OCI-LY1 (cell line): ENCODE measurements around the gene SYNE2.

ENCODE experiments used
- H2AFZ ChIP-seq: fragments of 200-600 bp; sonication (generic), shearing (Covaris generic); 2 replicates; pipeline ENCODE4 v1.6.0; 2014; ENCODE audit warnings: antibody characterized with exemption, mild to moderate bottlenecking, low read length
- H3F3A ChIP-seq: fragments of 200-600 bp; sonication (generic), shearing (Covaris generic); 2 replicates; pipeline ENCODE4 v1.6.0; 2014; ENCODE audit warnings: mild to moderate bottlenecking, antibody characterized with exemption, low read length, moderate library complexity; ENCODE audit not compliant: insufficient read depth
- H3K27ac ChIP-seq: fragments of 200-600 bp; sonication (generic); 2 replicates; pipeline ENCODE4 v1.5.1; 2014; ENCODE audit warnings: low read length, mixed run types, mild to moderate bottlenecking, low read depth; ENCODE audit not compliant: poor library complexity, severe bottlenecking
- H3K27me3 ChIP-seq: fragments of 200-600 bp; sonication (generic); 2 replicates; pipeline ENCODE4 v1.6.0; 2014; ENCODE audit warnings: antibody characterized with exemption, mild to moderate bottlenecking, low read length, moderate library complexity; ENCODE audit not compliant: insufficient read depth
- H3K36me3 ChIP-seq: fragments of 200-600 bp; sonication (generic); 2 replicates; pipeline ENCODE4 v1.6.1; 2014; ENCODE audit warnings: mild to moderate bottlenecking, antibody characterized with exemption, low read length, moderate library complexity, mixed read lengths; ENCODE audit not compliant: insufficient read depth
- H3K4me1 ChIP-seq: fragments of 200-600 bp; sonication (generic); 2 replicates; pipeline ENCODE4 v1.5.1; 2014; ENCODE audit warnings: mild to moderate bottlenecking, low read length, moderate library complexity; ENCODE audit not compliant: insufficient read depth, severe bottlenecking
- H3K4me2 ChIP-seq: fragments of 200-600 bp; sonication (generic), shearing (Covaris generic); 2 replicates; pipeline ENCODE4 v1.6.1; 2014; ENCODE audit warnings: low read length
- H3K4me3 ChIP-seq: fragments of 200-600 bp; sonication (generic); 2 replicates; pipeline ENCODE4 v1.5.1; 2014; ENCODE audit warnings: low read length, low read depth, mild to moderate bottlenecking, mixed read lengths; ENCODE audit not compliant: poor library complexity, severe bottlenecking
- H3K79me2 ChIP-seq: fragments of 200-600 bp; shearing (Covaris generic); 2 replicates; pipeline ENCODE4 v1.6.1; 2016; ENCODE audit warnings: mixed run types, low read length, mixed read lengths; ENCODE audit not compliant: insufficient read depth
- H3K9ac ChIP-seq: fragments of 200-600 bp; sonication (generic), shearing (Covaris generic); 2 replicates; pipeline ENCODE4 v1.6.1; 2014; ENCODE audit warnings: mild to moderate bottlenecking, low read length, mixed read lengths
- H3K9me2 ChIP-seq: fragments of 200-600 bp; sonication (generic), shearing (Covaris generic); 2 replicates; pipeline ENCODE4 v1.6.1; 2014; ENCODE audit warnings: low read depth, mild to moderate bottlenecking, low read length, mixed read lengths
- H3K9me3 ChIP-seq: fragments of 200-600 bp; shearing (Covaris generic); 2 replicates; pipeline ENCODE4 v1.6.1; 2014; ENCODE audit warnings: low read length, mixed read lengths
- H4K20me1 ChIP-seq: fragments of 200-600 bp; sonication (generic), shearing (Covaris generic); 2 replicates; pipeline ENCODE4 v1.6.0; 2016; ENCODE audit warnings: mild to moderate bottlenecking, low read length; ENCODE audit not compliant: insufficient read depth
- CTCF ChIP-seq: fragments of 200-600 bp; sonication (generic), shearing (Covaris generic); IDR thresholded peaks from 2 replicates; pipeline ENCODE4 v1.5.1; 2017; ENCODE audit warnings: mild to moderate bottlenecking, antibody characterized with exemption, low read length, moderate library complexity, mixed read lengths
- EZH2 ChIP-seq: fragments of 200-600 bp; sonication (generic), shearing (Covaris generic); IDR thresholded peaks from 2 replicates; pipeline ENCODE4 v1.8.0; 2017; ENCODE audit warnings: borderline replicate concordance, mixed run types, mild to moderate bottlenecking, antibody characterized with exemption, low read length, moderate library complexity, mixed read lengths

Gene SYNE2

GRCh38 chr14:63940387-63940786 is 87.6 kb downstream of the SYNE2 start:
- Histone ChIP-seq H3K9me3 (no peaks in the 10 kb centered on the region), H3K27me3 (no peaks in the 10 kb centered on the region), H3K27ac (peak overlapping the region; percentile 70), H3K79me2 (no peaks in the 10 kb centered on the region), H3K9me2 (no peaks in the 10 kb centered on the region), H4K20me1 (no peaks in the 10 kb centered on the region), H3K4me3 (no peak overlapping the region), H3K4me2 (peak overlapping the region; percentile 20; the same call in 1 of the 2 replicates), H3K9ac (peak overlapping the region; percentile 1; the same call in 1 of the 2 replicates), H2AFZ (no peak overlapping the region), H3K4me1 (peaks cover 38% of the 10 kb centered on the region), H3K36me3 (peaks cover 24% of the 10 kb centered on the region), H3F3A (no peaks in the 10 kb centered on the region)
- TF ChIP-seq EZH2 (no peak), CTCF (no peak)

GRCh38 chr14:63941023-63941422 is 88.2 kb downstream of the SYNE2 start:
- peak overlapping the region; percentile 70 for H3K27ac ChIP-seq
- no peaks in the 10 kb centered on the region for H4K20me1 ChIP-seq
- H3K27me3 ChIP-seq: no peaks in the 10 kb centered on the region
- H3F3A ChIP-seq: no peaks in the 10 kb centered on the region
- no peak overlapping the region for H3K9ac ChIP-seq
- H3K9me2 ChIP-seq: no peaks in the 10 kb centered on the region
- TF ChIP-seq CTCF (no peak), EZH2 (no peak)
- no peak overlapping the region for H3K4me3 ChIP-seq
- no peaks in the 10 kb centered on the region for H3K79me2 ChIP-seq
- H3K4me1 ChIP-seq: peaks cover 38% of the 10 kb centered on the region
- no peaks in the 10 kb centered on the region for H3K9me3 ChIP-seq
- H2AFZ ChIP-seq: no peak overlapping the region
- H3K4me2 ChIP-seq: no peak overlapping the region
- H3K36me3 ChIP-seq: peaks cover 30% of the 10 kb centered on the region

GRCh38 chr14:63949696-63950095 is 96.9 kb downstream of the SYNE2 start:
- H3K36me3 ChIP-seq: peaks cover 67% of the 10 kb centered on the region

More at GRCh38 chr14:63949696-63950095, 96.9 kb downstream of the SYNE2 start:
- H3K9me2 ChIP-seq: no peaks in the 10 kb centered on the region
- no peak overlapping the region for H3K4me3 ChIP-seq
- H4K20me1 ChIP-seq: no peaks in the 10 kb centered on the region
- H3K9me3 ChIP-seq: no peaks in the 10 kb centered on the region
- no peaks in the 10 kb centered on the region for H3K4me1 ChIP-seq
- no peak overlapping the region for H3K27ac ChIP-seq
- TF ChIP-seq CTCF (no peak), EZH2 (no peak)
- H3F3A ChIP-seq: no peaks in the 10 kb centered on the region
- H3K27me3 ChIP-seq: no peaks in the 10 kb centered on the region
- H3K4me2 ChIP-seq: no peak overlapping the region
- no peaks in the 10 kb centered on the region for H3K79me2 ChIP-seq
- H2AFZ ChIP-seq: no peak overlapping the region
- H3K9ac ChIP-seq: no peak overlapping the region
